Kidney (tissue), 14 donors: Measurements from ENCODE around the gene FBXO46. TPM values are rescaled to one million over a fixed set of nuclear protein-coding genes. Genes with fewer than 3 reads are reported as not detected.

Experiments
- DNase-seq, 5 donors: peaks; one replicate each; pipeline ENCODE4 v3.0.0-alpha.2; 2013 to 2020
- FAIRE-seq: peaks from 2 replicates; lab custom pipeline; 2012; peaks lifted over from hg19 to GRCh38; lab: Jason Lieb, UNC
- H3K27ac ChIP-seq, 2 donors: one replicate each; pipeline ENCODE4 v1.7.0; 2013; ENCODE audit warnings: low read depth in 2 of 2, low read length in 2 of 2, inconsistent platforms in 1 of 2
- H3K27me3 ChIP-seq: one replicate; pipeline ENCODE4 v1.7.1; 2013; ENCODE audit warnings: low read length, inconsistent platforms; ENCODE audit not compliant: control insufficient read depth, insufficient read depth
- H3K36me3 ChIP-seq, 3 donors: one replicate each; pipeline versions ENCODE4 v1.7.0 to v1.7.1; 2013; ENCODE audit warnings: low read length in 3 of 3, control low read depth in 1 of 3, inconsistent platforms in 1 of 3; ENCODE audit not compliant: insufficient read depth in 3 of 3, control insufficient read depth in 2 of 3
- H3K4me1 ChIP-seq, 3 donors: one replicate each; pipeline versions ENCODE4 v1.7.0 to v1.7.1; 2013; ENCODE audit warnings: low read length in 3 of 3, inconsistent platforms in 1 of 3, low read depth in 1 of 3; ENCODE audit not compliant: control insufficient read depth in 2 of 3, insufficient read depth in 2 of 3
- H3K4me3 ChIP-seq, 3 donors: one replicate each; pipeline versions ENCODE4 v1.7.0 to v1.8.1; 2013; ENCODE audit warnings: low read length in 3 of 3, control low read depth in 1 of 3, inconsistent platforms in 1 of 3
- H3K9ac ChIP-seq, 3 donors: one replicate each; pipeline versions ENCODE4 v1.7.0 to v1.7.1; 2013; ENCODE audit warnings: low read length in 3 of 3, control low read depth in 1 of 3, inconsistent platforms in 1 of 3
- H3K9me3 ChIP-seq, 3 donors: one replicate each; pipeline versions ENCODE4 v1.7.0 to v1.7.1; 2013; ENCODE audit warnings: low read length in 3 of 3, control low read depth in 1 of 3, inconsistent platforms in 1 of 3; ENCODE audit not compliant: control insufficient read depth in 2 of 3, insufficient read depth in 1 of 3
- intact Hi-C: fragments of 100-400 bp; cut with DNase I; formaldehyde crosslinking; loops from one replicate; pipeline ENCODE4 v1.11.1; 2022
- polyA plus RNA-seq: library from polyadenylated mRNA; stranded (reverse); fragments of 350-450 nt; fragmentation: Illumina TruSeq; extraction: RNeasy Lipid Tissue Mini Kit (QIAGEN cat#74804); gene quantifications from one replicate; pipeline ENCODE4 v1.2.3, GENCODE V29; 2014; ENCODE audit warnings: low read depth, low replicate concordance; ENCODE audit not compliant: insufficient read depth
- total RNA-seq: library from RNA; stranded (reverse); fragmentation: NEBNext Ultra II Directional; extraction: Animal tissue kit (Norgen Biotek cat#: 25700); gene quantifications from one replicate; pipeline ENCODE4 v1.2.1, GENCODE V29; 2021
- TF ChIP-seq, protein P1 (sequence below): IDR thresholded peaks from 3 replicates; pipeline ENCODE4 v1.5.1; 2012; ENCODE audit warnings: mild to moderate bottlenecking, moderate library complexity, borderline replicate concordance; ENCODE audit not compliant: insufficient read depth; ENCODE audit errors: extremely low read depth
- donor health status: control.
- donor health status: control.
- donor health status: control.
- donor health status: control.
- donor health status: control.
- donor health status: DM: yes; HTN: yes; CAD: no.
- donor health status: Normal renal cell carcinoma (clear cell type).

FBXO46 gene
- total and polyA plus RNA-seq, 2 donors from 2014 or later = 6.5 to 16.6 TPM

DNA sequence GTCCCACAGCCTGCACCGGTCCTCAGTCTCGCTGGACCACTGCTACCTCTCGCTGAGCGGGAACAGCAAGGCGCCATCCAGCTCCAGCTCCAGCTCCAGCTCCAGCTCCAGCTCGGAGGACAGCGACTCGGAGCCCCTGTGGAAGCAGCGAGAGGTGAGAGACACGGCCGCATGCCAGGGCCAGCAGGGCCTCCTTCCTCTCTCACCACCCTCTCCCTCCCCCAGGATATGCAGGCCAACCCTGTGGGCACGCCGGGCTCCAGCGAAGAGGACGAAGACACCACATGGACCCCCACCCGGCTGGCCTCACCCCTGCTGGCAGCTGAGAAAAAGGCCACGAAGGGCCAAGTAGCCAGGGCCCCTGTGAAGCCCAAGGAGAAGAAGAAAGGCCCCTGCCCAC lies 31.0 kb upstream of the FBXO46 start:
- Histone ChIP-seq H3K4me1 (peaks cover 0 to 15% (median 0%) of the 10 kb centered on the region in 3 donors), H3K9me3 (no peaks in the 10 kb centered on the region), H3K9ac (no peak overlapping the region), H3K27me3 (no peaks in the 10 kb centered on the region), H3K4me3 (no peak overlapping the region), H3K36me3 (no peaks in the 10 kb centered on the region), H3K27ac (no peak overlapping the region)
- TF ChIP-seq, protein P1, sequence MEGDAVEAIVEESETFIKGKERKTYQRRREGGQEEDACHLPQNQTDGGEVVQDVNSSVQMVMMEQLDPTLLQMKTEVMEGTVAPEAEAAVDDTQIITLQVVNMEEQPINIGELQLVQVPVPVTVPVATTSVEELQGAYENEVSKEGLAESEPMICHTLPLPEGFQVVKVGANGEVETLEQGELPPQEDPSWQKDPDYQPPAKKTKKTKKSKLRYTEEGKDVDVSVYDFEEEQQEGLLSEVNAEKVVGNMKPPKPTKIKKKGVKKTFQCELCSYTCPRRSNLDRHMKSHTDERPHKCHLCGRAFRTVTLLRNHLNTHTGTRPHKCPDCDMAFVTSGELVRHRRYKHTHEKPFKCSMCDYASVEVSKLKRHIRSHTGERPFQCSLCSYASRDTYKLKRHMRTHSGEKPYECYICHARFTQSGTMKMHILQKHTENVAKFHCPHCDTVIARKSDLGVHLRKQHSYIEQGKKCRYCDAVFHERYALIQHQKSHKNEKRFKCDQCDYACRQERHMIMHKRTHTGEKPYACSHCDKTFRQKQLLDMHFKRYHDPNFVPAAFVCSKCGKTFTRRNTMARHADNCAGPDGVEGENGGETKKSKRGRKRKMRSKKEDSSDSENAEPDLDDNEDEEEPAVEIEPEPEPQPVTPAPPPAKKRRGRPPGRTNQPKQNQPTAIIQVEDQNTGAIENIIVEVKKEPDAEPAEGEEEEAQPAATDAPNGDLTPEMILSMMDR = no peak
- FAIRE-seq (no peak), DNase-seq (no peak)
- intact Hi-C loops = no loop called here

GRCh38 chr19:45758921-45759320 lies 28.2 kb upstream of the FBXO46 start:
- intact Hi-C loops = no loop called here

GRCh38 chr19:45757695-45758094 lies 27.0 kb upstream of the FBXO46 start:
- FAIRE-seq = no peak

More at GRCh38 chr19:45758921-45759320, 28.2 kb upstream of the FBXO46 start:
- no peaks in the 10 kb centered on the region for H3K36me3 ChIP-seq
- H3K27ac ChIP-seq = no peak overlapping the region
- no peaks in the 10 kb centered on the region for H3K9me3 ChIP-seq
- no peak overlapping the region for H3K9ac ChIP-seq
- no peak overlapping the region for H3K4me3 ChIP-seq
- TF ChIP-seq, protein P1 = no peak
- FAIRE-seq = no peak
- no peaks in the 10 kb centered on the region for H3K27me3 ChIP-seq
- no peak for DNase-seq
- peaks cover 0 to 4% (median 0%) of the 10 kb centered on the region in 3 donors for H3K4me1 ChIP-seq

More at GRCh38 chr19:45757695-45758094, 27.0 kb upstream of the FBXO46 start:
- Histone ChIP-seq H3K9ac (no peak overlapping the region), H3K27me3 (no peaks in the 10 kb centered on the region), H3K4me3 (no peak overlapping the region), H3K36me3 (no peaks in the 10 kb centered on the region), H3K9me3 (no peaks in the 10 kb centered on the region), H3K4me1 (no peaks in the 10 kb centered on the region), H3K27ac (no peak overlapping the region)
- TF ChIP-seq, protein P1 = no peak
- no peak for DNase-seq
- intact Hi-C loops = no loop called here
